HepG2 (cell line): ENCODE results near the gene BSG. TPM values are rescaled to one million over a fixed set of nuclear protein-coding genes. Genes with fewer than 3 reads are reported as not detected.

Experiments used
- ARID5B ChIP-seq: IDR thresholded peaks from 2 replicates; pipeline ENCODE4 v1.4.0; 2020; ENCODE audit warnings: mild to moderate bottlenecking, missing genetic modification reagents
- ELF1 ChIP-seq: sonication (generic); formaldehyde crosslinking; IDR thresholded peaks from 2 replicates; pipeline ENCODE4 v1.4.0; 2020; ENCODE audit warnings: missing genetic modification reagents
- KIAA2018 ChIP-seq: sonication (generic); formaldehyde crosslinking; IDR thresholded peaks from 2 replicates; pipeline ENCODE4 v1.5.0; 2020; ENCODE audit warnings: mild to moderate bottlenecking, missing genetic modification reagents, borderline replicate concordance
- NR2F1 ChIP-seq, 2 experiments: fragments of 450-650 bp in 1 of 2; formaldehyde crosslinking in 1 of 2; IDR thresholded peaks; 2 replicates each; pipeline versions ENCODE4 v1.5.0 to v1.6.1; 2016 to 2020; ENCODE audit warnings: mild to moderate bottlenecking in 1 of 2, missing compliant biosample characterization in 1 of 2, missing genetic modification reagents in 1 of 2, moderate library complexity in 1 of 2
- SIN3B ChIP-seq: fragments of 150-350 bp; IDR thresholded peaks from 2 replicates; pipeline ENCODE4 v1.6.1; 2014; ENCODE audit warnings: low read length
- ZBED4 ChIP-seq: sonication (generic); formaldehyde crosslinking; IDR thresholded peaks from 2 replicates; pipeline ENCODE4 v1.4.0; 2020; ENCODE audit warnings: missing genetic modification reagents, borderline replicate concordance
- ZNF691 ChIP-seq: sonication (generic); formaldehyde crosslinking; IDR thresholded peaks from 2 replicates; pipeline ENCODE4 v1.4.0; 2020; ENCODE audit warnings: missing genetic modification reagents, low read depth, mild to moderate bottlenecking, borderline replicate concordance
- ZNF781 ChIP-seq: sonication (generic); formaldehyde crosslinking; IDR thresholded peaks from 2 replicates; pipeline ENCODE4 v1.5.1; 2020; ENCODE audit warnings: borderline replicate concordance, mild to moderate bottlenecking, missing genetic modification reagents; ENCODE audit errors: not compliant biosample characterization
- ZNF883 ChIP-seq: sonication (generic); formaldehyde crosslinking; IDR thresholded peaks from 2 replicates; pipeline ENCODE4 v1.5.1; 2020; ENCODE audit warnings: mild to moderate bottlenecking, missing genetic modification reagents; ENCODE audit errors: not compliant biosample characterization
- polyA plus RNA-seq, 8 experiments: library from polyadenylated mRNA; depleted of rRNA in 3 of 8; stranded (reverse) in 7 of 8; unstranded in 1 of 8; fragments of >200 nt; fragmentation: Illumina TruSeq in 4 of 8; extraction: Trizol in 4 of 8; gene quantifications; 2 replicates each; pipeline versions ENCODE4 v1.2.1 to v1.2.3, GENCODE V29; 2011 to 2016; ENCODE audit warnings: low read depth in 4 of 8, missing spikeins in 1 of 8, mixed read lengths in 1 of 8; ENCODE audit not compliant: insufficient read depth in 1 of 8
- total RNA-seq, 5 experiments: library from RNA; depleted of rRNA; stranded (reverse); fragments of >200 nt; fragmentation: Illumina TruSeq; extraction: Trizol; gene quantifications; 2 replicates each; pipeline ENCODE4 v1.2.3, GENCODE V29; 2016; ENCODE audit warnings: low read depth in 1 of 5

The BSG gene
- total and polyA plus RNA-seq, 2 of the 13 experiments (the other 11 are each of a cell fraction or from before 2014, with no cell fraction given): 309 to 754 TPM

- peak; percentile 40; the same call in 1 of the 2 replicates for TF ChIP-seq ARID5B (CRISPR knock-in tag)
- TF ChIP-seq ZNF781 (CRISPR knock-in tag): no peak
- no peak for TF ChIP-seq SIN3B
- 0 out of 2 replicates have a peak, but pooled peaks have one; percentile 39 for TF ChIP-seq ZBED4 (CRISPR knock-in tag)
- peak; percentile 73 for TF ChIP-seq ZNF883 (CRISPR knock-in tag)
- no peak for TF ChIP-seq KIAA2018 (CRISPR knock-in tag)
- TF ChIP-seq ELF1 (CRISPR knock-in tag): no peak
- no peak for TF ChIP-seq NR2F1 (CRISPR knock-in tag; IDR thresholded peaks at IDR 0.05)
- TF ChIP-seq ZNF691 (CRISPR knock-in tag): no peak
Measured at GRCh38 chr19:591099-591958, 18.9 kb downstream of the BSG start (continued).
